ENCODE measurements around the gene DNASE1.
A peak's percentile ranks its signal among the peaks of the same experiment; 100 is the strongest.
"Not testable (repeated sequence)": the region's sequence is repeated elsewhere in the genome, so short reads cannot be mapped to it uniquely, and the experiment has no call there.

DNASE1 gene, protein sequence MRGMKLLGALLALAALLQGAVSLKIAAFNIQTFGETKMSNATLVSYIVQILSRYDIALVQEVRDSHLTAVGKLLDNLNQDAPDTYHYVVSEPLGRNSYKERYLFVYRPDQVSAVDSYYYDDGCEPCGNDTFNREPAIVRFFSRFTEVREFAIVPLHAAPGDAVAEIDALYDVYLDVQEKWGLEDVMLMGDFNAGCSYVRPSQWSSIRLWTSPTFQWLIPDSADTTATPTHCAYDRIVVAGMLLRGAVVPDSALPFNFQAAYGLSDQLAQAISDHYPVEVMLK

DNA sequence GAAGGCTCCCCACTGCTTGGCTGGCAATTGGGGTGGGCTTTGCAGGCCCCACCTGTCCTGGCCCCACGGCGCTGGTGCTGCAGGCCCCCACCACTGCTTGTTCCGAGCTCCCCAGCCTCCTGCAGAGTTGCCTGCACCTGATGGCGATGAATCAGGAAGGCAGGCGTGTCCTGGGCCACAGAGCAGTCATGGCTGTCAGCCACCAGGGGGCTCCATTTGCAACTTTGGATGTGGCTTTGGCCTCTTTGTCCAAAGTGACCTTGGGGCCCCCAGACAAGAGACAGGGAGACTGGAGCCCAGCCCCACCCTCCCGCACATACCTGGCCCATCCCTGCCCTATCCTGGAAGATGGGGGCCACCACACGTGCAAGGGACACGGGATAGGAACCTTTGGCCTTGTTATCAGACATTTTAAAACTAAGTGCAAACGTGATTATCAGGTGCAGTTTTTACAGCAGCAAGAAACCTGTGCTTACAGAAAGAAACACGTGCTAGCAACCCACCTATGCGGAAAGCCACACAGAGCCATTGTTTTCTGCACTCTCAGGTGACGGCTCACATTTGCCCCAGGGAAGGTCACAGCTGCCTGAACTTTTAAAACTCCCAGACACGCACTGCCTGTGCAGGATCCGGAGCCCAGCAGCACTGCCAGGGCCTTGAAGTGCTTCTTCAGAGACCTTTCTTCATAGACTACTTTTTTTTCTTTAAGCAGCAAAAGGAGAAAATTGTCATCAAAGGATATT is at the start of gene DNASE1:
Gene DNASE1, plus strand, starts transcription at position 443 of the 743 bp plus-strand sequence. CDS start 683 bp downstream, outside the sequence.
- peak; percentile 21 for DNase-seq

DNA sequence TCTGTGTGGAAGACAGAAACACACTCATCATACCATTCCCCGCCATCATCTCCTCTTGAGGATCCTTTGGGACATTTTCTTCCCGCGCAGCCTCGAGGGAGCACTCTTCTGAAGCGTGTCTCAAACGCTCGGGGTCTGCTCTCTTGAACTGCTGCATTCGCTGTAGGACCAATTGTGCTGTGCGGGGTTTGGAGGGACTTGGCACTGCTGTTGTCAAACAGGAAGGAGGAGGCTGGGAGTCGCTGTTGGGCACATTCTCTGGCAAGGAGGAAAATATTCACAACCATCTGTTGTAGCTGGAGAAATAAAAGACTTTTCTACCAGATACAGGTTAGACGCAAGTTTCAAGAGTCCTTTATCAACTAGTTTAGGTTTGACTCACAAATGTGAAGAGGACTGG is 48.0 kb upstream of the DNASE1 start:
- DNase-seq = no peak

DNA sequence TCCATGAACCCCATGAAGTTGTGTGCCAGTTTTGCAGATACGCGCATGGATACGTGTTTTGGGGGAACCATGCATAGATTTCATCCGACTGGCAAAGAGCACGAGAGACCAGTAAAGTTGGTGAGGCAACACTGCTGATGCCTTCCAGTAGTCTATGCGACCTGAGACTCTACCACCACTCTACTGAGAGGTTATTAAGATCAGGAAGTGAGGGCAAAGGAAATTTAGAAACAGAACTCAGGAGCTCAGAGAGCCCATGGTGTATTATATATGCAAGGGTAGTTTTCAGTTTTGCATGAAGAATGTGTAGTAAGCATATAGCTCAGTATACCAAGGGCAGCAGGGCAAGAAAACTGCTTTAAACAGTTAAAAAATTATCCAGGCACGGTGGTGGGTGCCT is 47.3 kb upstream of the DNASE1 start:
- no peak for DNase-seq

DNA sequence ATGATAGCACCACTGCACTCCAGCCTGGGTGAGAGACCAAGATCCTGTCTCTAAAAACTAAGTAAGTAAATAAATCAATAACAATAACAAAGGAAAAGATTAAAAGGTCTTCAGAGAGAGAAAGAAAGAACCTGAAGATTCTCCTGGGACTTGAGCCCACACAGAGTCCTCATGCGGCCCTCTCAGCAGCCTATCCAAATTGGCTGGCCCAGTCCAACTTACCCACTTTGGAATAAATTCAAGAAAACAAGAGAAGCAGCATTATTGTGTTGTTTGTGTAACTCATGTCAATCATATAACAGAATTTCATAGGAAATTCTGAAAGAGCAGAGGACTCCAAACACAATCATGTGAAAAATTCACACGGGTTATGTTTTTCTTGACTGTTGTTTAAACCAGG is 46.9 kb upstream of the DNASE1 start:
- DNase-seq = no peak

DNA sequence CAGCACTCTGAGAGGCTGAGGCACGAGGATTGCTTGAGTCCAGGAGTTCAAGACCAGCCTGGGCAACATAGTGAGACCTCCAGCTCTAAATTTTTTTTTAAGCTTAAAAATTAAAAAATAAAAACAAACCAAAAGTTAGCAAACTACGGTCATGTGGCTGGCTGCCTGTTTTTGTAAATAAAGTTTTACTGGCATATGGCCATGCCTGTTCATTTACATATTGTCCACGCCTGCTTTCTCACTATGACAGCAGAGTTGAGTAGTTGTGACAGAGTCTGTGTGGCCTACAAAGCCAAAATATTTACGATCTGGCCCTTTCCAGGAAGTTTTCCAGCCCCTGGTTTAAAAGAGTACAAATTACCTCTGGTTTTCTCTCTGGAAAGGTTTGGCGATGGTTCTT is 46.4 kb upstream of the DNASE1 start:
- no peak for DNase-seq

DNA sequence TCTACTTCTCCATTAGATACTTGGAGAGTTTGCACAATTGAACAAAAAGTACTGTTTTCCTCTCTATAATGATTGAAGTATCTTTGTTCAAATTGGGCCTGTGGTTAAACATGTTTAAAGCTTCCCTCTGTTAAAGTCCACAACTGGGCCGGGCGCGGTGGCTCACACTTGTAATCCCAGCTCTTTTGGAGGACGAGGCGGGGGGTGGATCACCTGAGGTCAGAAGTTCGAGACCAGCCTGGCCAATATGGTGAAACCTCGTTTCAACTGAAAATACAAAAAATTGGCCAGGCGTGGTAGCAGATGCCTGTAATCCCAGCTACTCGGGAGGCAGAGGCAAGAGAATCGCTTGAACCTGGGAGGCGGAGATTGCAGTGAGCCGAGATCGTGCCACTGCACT is 45.5 kb upstream of the DNASE1 start:
- DNase-seq = not testable (repeated sequence)

DNA sequence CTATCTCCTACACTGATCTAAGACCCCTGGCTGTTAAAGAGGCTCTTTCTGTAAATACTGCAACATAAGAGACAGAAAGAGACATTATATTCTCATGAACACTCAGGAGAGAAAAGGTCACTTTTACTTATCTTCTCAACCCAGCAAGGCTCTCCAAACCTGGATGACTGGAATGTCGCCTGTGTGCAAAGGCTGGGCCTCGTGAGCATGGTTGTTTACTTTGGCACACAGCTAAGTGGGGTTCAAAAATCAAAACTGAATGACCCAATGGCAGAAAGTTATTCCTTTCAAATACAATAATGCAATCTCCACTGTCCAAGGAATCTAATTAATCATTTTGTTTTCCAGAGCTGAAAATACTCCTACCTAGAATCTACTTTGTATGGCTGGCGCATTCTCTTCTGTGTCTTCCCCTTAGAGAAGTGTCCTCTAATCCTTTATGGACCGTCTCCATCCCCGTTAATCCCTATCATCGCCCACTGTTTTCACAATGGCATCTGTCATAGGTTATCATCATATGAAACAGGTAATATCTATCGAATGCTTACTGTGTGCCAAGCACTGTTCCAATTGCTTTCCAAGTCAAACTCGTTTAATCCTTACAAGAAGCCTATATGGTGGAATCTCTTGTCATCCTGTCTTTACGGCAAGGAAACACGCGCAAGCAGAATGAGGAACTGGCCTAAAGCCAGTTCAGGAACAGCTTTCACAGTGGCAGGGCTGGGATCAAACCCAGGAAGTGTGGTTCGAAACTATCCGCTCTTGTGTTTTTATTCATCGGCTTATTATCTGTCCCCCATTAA is 44.4 kb upstream of the DNASE1 start:
- DNase-seq = no peak

DNA sequence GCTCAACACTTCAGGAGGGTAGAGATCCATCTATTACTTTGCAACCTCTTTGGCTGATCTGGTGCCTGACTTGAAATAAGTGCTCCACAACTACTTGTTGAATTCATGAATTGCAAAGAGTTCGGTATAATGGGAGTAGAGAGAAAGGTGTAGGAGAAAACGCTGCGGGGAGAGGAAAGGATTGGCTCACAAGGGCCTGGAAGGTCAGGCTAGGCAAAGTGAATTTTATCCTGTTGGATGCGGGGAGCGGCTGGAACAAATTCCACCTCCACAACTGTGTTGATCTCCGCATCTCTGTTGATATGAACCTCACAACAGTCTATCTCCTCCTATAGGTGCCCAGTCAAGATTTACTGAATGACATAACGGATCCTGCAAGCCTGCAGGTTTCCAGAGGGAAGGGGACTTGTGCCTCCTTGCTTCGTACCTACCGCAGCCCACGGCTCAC is 43.8 kb upstream of the DNASE1 start:
- no peak for DNase-seq

DNA sequence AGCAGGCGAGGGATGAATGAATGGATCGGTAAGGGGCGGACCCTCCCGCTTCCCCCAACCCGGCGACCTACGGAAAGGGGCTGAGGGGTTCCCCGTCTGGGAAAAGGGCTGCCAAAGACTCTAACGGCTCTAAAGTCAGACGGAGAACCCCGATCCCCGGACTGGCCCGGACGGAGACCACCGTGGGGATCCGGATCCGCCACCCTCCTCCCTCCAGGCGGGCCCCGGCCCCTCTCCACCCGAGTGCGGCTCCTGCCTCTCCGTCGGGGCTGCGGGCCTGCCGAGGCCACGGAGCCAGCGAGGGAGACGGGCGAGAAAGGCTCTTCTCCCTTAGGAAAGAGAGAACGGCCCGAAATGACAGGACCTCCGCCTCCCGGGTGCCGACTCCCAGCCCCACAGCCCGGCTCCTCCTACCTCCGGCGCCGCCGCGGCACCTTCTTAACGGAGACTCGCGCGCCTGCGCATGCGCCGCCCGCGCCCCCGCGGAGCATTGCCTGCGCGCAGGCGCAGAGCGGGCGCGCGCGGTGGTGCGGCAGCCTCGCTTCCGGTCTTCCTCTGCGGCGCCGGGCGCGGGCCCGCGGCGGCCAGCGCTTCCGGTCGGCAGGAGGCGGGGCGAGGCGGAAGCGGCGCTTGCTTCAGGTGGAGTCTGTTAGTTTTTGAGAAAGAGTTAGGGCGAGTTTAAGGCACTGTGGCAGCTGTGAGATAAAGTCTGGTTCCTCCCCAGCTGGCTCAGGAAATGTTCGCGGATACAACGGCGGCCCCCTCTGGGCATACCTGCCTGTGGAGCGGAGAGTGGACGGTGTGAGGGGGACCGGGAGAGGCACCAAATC is 43.1 kb upstream of the DNASE1 start, which contains the start of gene SLX4:
Gene SLX4, minus strand, starts transcription at position 461 of the 830 bp plus-strand sequence. CDS start 2,642 bp downstream, outside the sequence.
- DNase-seq = peak; percentile 89

DNA sequence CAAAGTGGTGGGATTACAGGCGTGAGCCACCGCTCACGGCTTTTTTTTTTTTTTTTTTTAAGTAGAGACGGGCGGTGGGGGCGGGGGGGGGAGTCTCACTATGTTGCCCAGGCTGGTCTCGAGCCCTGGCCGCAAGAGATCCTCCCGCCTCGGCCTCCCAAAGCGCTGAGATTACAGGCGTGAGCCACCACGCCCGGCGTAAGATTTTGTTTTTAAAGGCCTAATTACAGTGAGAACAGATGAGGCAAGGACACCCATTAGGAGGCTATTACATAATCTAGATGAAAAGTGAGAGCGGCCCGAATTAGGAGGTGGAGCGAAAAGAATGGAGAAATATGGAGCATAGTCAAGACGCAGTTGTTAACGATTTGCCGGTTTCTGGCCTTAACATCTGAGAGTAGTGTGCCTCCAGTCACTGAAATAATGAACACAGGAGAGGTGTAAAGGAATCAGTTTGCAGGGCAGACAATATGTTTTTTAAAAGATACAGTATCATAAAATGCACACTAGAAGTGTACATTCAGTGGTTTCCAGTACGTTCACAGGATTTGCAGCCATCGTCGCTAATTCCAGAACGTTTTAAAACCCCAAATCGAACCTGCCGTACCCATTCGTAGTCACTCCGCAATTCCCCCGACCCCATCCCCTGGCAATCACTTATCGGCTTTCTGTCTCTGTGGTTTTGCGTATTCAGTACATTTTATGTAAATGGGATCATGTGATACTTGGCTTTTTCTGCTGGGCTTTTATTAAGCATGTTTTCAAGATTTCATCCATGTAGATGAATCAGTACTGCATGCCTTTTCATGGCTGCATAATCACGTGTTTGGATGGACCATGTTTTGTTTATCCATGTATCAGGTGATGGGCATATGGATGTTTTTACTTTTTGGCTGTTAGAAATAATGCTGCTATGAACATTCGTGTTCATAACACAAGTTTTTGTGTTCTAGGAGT is 41.7 kb upstream of the DNASE1 start:
- DNase-seq = no peak

DNA sequence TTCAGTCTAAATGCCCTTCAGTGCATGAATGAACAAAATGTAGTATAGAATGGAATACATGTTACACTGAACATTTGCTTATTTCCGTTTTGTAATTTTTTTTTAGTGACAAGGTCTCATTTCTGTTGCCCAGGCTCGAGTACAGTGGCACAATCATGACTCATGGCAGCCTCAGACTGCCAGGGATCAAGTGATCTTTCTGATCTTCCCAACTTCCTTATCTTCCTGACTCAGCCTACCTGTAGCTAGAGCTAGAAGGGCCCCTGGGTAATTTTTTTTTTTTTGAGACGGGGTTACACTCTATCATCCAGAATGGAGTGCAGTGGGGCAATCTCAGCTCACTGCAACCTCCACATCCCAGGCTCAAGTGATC is 35.7 kb upstream of the DNASE1 start:
- no peak for DNase-seq

DNA sequence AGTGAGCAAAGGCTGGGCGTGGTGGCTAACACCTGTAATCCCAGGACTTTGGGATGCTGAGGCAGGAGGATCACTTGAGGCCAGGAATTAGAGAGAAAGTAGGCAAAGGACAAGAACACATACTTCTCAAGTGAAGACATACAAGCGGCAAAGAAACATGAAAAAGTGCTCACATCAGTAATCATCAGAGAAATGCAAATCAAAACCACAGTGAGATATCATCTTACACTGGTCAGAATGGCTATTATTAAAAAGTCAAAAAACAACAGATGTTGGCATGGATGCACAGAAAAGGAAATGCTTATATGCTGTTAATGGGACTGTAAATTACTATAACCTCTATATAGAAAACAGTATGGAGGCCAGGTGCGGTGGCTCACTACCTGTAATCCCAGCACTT is 30.8 kb upstream of the DNASE1 start:
- no peak for DNase-seq

DNA sequence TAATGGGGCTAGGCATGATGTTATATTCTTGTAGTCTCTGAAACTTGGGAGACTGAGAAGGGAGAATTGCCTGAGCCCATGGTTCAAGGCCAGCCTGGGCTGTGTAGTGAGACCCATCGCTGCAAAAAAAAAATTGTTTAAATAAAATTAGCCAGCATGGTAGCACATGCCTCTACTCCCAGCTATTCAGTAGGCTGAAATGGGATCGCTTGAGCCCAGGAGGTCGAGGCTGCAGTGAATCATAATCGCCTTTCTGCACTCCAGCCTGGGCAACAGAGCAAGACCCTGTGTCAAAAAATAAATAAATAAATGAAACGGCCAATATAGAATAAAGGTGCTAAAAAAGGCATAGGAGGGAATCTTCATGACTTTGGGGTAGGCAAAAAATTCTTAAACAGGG is 29.2 kb upstream of the DNASE1 start:
- DNase-seq = no peak

DNA sequence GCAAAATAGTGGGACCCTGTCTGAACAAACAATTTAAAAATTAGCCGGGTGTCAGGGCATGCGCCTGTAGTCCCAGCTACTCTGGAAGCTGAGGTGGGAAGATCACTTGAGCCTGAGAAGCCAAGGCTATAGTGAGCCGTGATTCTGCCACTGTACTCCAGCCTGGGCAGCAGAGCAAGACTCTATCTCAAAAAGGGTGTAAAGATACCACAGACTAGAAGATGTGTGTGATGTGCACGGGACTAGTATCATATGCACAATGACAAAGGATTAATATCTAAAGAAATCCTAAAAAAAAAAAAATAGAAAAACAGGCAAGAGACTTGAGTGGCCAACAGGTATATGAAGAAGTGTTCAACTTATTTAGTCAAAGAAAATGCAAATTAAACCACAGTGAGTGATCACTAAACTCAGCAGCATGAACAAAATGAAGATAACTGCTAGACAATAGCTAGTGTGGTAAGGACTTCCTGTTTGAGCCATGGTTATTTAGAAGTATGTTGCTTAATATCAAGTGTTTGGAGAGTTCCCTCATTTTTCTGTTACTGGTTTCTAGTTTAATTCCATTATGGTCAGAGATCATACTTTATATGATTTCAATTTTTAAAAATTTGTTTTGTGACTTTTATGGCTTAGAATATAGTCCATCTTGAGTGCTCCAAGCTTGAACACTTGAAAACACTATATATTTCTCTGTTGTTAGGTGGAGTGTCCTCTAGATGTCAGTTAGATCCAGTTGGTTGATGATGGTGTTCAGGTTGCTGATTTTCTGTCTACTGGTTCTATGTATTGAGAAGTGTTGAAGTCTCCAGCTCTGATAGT is 28.4 kb upstream of the DNASE1 start:
- no peak for DNase-seq

DNA sequence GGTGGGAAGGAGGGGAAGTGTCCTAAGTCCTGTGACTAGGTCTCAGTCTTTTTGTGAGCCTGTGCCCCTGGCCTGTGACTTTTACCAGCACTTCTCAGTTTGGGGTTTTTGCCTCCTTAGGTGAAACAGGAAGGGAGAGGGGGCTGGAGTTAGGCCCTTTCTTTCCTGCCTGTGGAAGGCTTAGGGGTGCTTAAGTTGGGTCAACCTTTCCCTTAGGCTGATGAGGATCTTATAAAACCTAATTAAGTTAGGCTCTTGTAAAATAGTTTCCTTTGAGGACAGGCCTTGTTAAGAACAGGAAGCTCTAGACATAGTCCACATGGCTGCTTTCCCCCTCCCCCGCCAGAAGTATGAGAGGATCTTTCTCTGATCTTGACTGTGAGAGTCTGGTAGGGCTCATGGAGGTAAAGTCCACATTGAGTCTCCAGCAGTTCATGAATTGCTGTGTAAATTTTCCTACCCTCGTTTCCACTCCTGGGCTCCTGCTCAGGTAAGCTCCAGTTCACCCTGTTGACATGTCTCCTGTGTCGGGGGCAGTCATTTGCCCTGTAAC is 17.0 kb upstream of the DNASE1 start:
- DNase-seq = no peak

DNA sequence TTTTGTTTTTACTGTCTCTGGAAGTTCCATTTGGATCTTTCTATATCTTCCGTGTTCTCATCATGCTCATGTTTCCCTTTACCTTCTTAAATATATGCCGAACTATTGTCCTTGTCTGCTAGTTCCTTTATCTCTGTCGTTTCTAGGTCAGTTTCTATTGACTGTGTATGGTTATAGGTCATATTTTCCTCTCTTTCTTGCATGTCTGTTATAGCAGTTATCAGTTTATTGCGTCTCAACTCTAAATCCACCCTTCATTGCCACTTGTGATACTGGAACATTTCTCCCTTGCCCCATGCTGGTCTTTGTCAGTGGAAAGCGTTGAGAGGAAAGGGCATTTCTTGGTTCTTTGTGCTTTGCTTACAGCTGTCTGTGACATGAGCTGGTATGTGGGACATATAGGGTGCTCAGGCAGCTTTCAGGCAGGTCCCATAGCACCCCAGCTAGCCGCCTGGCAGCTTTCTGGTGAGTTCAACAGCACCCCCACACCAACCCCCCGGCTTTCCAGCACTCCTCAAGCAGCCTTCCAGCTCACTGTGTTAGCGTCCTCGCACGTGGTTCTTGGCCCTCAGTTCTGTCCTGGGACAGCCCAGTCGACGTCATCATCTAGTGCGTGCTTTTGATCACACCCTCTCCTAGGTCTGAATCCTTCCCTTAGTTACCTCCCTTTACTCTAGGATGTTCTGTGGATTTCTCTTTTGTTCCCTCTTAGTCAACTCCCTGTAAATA is 15.4 kb upstream of the DNASE1 start:
- DNase-seq = no peak

DNA sequence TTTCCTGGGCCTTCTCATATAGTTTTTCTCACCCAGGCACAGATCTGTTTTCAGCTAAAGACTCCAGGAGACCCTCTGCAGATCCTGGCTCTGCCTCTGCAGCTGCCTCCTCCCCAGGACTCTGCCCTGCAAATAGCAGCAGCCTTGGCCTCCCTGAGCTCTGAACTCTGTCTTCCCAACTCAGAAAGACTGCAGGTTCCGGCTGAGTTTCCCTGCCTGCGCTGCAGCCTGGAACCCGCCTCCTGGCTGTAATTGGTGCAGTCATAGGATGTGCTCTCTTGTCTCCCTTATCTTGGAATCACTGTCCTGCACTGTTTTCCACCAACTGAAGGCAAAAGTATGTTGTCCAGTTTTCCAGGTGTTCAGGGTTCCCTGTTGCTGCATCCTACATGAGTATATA is 14.3 kb upstream of the DNASE1 start:
- DNase-seq = no peak

DNA sequence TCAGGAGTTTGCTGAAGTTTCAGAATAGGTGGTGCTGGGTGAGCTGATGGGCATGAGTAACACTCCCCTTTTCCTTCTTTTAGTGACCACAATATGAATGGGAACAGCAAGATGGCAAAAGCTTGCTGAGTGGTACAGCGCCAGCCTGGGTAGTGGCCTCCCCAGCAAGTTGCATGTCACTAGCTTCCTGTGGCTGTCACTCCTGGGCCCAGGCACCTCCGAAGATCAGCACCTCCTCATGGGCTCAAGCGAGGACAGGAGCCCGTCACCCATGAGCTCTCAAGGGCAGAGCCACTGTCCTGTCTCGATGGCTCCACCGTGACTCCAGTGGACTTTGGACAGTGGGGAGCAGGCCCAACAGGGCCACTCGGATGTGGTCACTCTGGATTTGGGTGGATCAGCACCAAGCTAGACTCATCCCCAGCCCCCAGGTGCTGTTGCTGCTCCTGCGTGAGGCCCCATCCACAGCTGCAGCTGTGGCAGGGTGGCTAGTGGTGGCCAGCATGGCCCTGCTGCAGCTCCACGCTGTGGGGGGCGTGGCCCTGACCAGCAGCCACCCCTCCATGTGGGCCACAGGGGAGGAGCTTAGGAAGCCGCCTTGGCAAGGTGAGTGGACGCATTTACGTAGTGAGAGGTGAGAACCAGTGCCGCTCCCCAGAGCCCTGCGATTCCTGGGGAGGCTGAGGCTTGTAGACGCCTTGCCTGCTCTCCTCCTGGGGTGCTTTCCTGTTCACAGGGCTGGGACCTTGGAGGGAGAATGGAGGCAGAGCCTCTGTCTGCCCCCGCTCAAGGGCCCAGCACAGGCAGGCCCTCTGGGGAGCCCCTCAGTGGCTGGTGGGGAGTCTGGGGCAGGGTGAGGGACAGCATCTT is 13.6 kb upstream of the DNASE1 start:
- DNase-seq = no peak
